Measurements from ENCODE around the gene USP31. TPM values are rescaled to one million over a fixed set of nuclear protein-coding genes. Genes with fewer than 3 reads are reported as not detected.

The USP31 gene
- total and polyA plus RNA-seq, 7 experiments from 2014 or later = 0.20 to 6.0 (median 3.6) TPM

DNA sequence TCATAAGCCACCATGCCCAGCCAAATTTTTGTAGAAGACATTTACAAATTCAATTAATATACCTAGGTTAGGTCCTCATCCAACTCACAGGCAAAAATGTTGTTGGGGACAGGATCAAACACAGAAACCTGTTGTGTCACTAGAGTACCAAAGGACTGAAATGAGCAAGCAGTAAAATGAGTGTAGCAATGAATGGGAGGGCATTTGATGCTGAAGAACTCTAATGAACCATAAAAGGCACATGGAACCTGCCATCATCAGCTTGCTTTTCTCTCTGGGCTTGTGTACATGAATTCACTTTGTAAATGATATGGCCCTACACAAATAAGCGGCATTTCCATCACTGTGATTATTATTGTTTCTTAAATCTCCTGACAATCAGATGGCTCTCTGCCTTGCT lies 17.8 kb downstream of the USP31 start:
- Mint-ChIP-seq H3K4me1 (peaks cover 0 to 5% (median 4%) of the 10 kb centered on the region in 7 donors), H3K36me3 (peaks cover 0 to 13% (median 3%) of the 10 kb centered on the region in 5 donors), H3K27me3 (peaks cover 0 to 2% (median 0%) of the 10 kb centered on the region in 5 donors), H3K27ac (no peak overlapping the region), H3K4me3 (no peak overlapping the region), H3K9me3 (peaks cover 0 to 20% (median 6%) of the 10 kb centered on the region in 11 donors)
- ChIA-PET POLR2A (no interaction called here), CTCF (no interaction called here)
- ATAC-seq (no peak), DNase-seq (no peak)
- Histone ChIP-seq H3K9me3 (ENCODE audit: control insufficient read depth in 2 of 3, low read length in 3 of 3) (no peaks in the 10 kb centered on the region), H3K27me3 (ENCODE audit: control insufficient read depth in 2 of 2, insufficient read depth in 2 of 2, low read length in 2 of 2) (no peaks in the 10 kb centered on the region), H3K4me1 (ENCODE audit: control insufficient read depth in 2 of 2, insufficient read depth in 2 of 2, low read length in 2 of 2) (no peaks in the 10 kb centered on the region), H3K27ac (ENCODE audit: low read depth, low read length) (no peak overlapping the region), H3K36me3 (ENCODE audit: control insufficient read depth in 2 of 3, insufficient read depth in 3 of 3, low read length in 3 of 3) (no peaks in the 10 kb centered on the region), H3K4me3 (ENCODE audit: low read length) (no peak overlapping the region)
- intact Hi-C loops (cut with micrococcal nuclease) = no loop called here

GRCh38 chr16:23131036-23131435 lies 18.2 kb downstream of the USP31 start:
- Histone ChIP-seq H3K27me3 (ENCODE audit: control insufficient read depth in 2 of 2, insufficient read depth in 2 of 2, low read length in 2 of 2) (no peaks in the 10 kb centered on the region), H3K4me1 (ENCODE audit: control insufficient read depth in 2 of 2, insufficient read depth in 2 of 2, low read length in 2 of 2) (no peaks in the 10 kb centered on the region), H3K4me3 (ENCODE audit: low read length) (no peak overlapping the region), H3K9me3 (ENCODE audit: control insufficient read depth in 2 of 3, low read length in 3 of 3) (no peaks in the 10 kb centered on the region), H3K36me3 (ENCODE audit: control insufficient read depth in 2 of 3, insufficient read depth in 3 of 3, low read length in 3 of 3) (no peaks in the 10 kb centered on the region), H3K27ac (ENCODE audit: low read depth, low read length) (no peak overlapping the region)
- Mint-ChIP-seq H3K36me3 (peaks cover 0 to 11% (median 3%) of the 10 kb centered on the region in 5 donors), H3K27ac (no peak overlapping the region), H3K4me3 (no peak overlapping the region), H3K9me3 (peaks cover 0 to 17% (median 5%) of the 10 kb centered on the region in 11 donors), H3K4me1 (peaks cover 0 to 5% (median 4%) of the 10 kb centered on the region in 7 donors), H3K27me3 (peaks cover 0 to 2% (median 0%) of the 10 kb centered on the region in 5 donors)
- ChIA-PET CTCF (no interaction called here), POLR2A (no interaction called here)
- intact Hi-C loops (cut with micrococcal nuclease) = no loop called here
- DNase-seq (no peak), ATAC-seq (no peak)

DNA sequence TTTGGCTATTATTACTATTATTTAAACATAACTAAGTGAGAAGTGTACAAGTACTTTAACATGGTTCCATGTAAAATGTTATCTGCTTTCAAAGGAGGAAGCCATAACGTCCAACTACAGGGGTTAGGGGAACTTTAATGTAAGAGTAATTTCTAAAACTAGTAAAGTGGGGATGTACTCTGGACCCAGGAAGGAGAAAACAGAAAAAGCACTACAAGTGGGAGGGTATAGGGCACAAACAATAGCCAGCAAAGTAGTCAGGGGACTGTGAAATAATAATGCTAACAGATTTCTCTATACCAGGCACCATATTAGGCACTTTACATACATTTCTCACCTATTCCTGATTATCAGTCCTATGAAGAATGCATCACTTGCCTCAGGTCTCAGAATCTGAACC lies 19.6 kb downstream of the USP31 start:
- POLR2A ChIA-PET = no interaction called here
- H3K27ac ChIP-seq (ENCODE audit: low read depth, low read length) = no peak overlapping the region
- no peaks in the 10 kb centered on the region for H3K4me1 ChIP-seq (ENCODE audit: control insufficient read depth in 2 of 2, insufficient read depth in 2 of 2, low read length in 2 of 2)
- Mint-ChIP-seq H3K9me3 (peaks cover 0 to 4% (median 0%) of the 10 kb centered on the region in 11 donors), H3K27me3 (peaks cover 0 to 2% (median 0%) of the 10 kb centered on the region in 5 donors), H3K27ac (no peak overlapping the region), H3K4me1 (peaks cover 0 to 5% (median 4%) of the 10 kb centered on the region in 7 donors), H3K36me3 (peaks cover 0 to 5% (median 0%) of the 10 kb centered on the region in 5 donors), H3K4me3 (no peak overlapping the region)
- H3K36me3 ChIP-seq (ENCODE audit: control insufficient read depth in 2 of 3, insufficient read depth in 3 of 3, low read length in 3 of 3) = no peaks in the 10 kb centered on the region
- DNase-seq = no peak
- H3K4me3 ChIP-seq (ENCODE audit: low read length) = no peak overlapping the region
- CTCF ChIA-PET = no interaction called here
- no peak for ATAC-seq
- no peaks in the 10 kb centered on the region for H3K9me3 ChIP-seq (ENCODE audit: control insufficient read depth in 2 of 3, low read length in 3 of 3)
- no peaks in the 10 kb centered on the region for H3K27me3 ChIP-seq (ENCODE audit: control insufficient read depth in 2 of 2, insufficient read depth in 2 of 2, low read length in 2 of 2)
- intact Hi-C loops (cut with micrococcal nuclease) = no loop called here

DNA sequence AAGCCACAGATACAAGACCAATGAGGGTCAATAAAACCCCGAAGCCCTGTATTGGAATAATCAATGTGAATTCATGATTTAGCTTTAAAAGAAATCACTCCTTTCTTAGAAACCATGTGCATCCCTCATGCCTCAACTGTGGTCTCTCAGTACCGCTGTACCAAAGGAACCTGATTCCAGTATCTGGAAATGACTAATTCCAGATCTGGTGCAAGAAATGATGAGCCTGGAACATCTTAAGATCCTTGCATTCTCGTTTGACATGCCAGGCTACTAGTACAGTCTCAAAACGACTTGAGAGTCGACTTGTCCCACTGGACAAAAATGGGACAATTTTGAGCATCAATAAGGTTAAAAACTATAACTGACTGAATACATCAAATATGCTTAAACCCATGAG lies 21.2 kb downstream of the USP31 start:
- Histone ChIP-seq H3K4me3 (ENCODE audit: low read length) (no peak overlapping the region), H3K36me3 (ENCODE audit: control insufficient read depth in 2 of 3, insufficient read depth in 3 of 3, low read length in 3 of 3) (no peaks in the 10 kb centered on the region), H3K27ac (ENCODE audit: low read depth, low read length) (no peak overlapping the region), H3K4me1 (ENCODE audit: control insufficient read depth in 2 of 2, insufficient read depth in 2 of 2, low read length in 2 of 2) (no peaks in the 10 kb centered on the region), H3K9me3 (ENCODE audit: control insufficient read depth in 2 of 3, low read length in 3 of 3) (no peaks in the 10 kb centered on the region), H3K27me3 (ENCODE audit: control insufficient read depth in 2 of 2, insufficient read depth in 2 of 2, low read length in 2 of 2) (no peaks in the 10 kb centered on the region)
- intact Hi-C loops (cut with micrococcal nuclease) = no loop called here
- no peaks in the 10 kb centered on the region for H3K27me3 Mint-ChIP-seq
- ChIA-PET CTCF (no interaction called here), POLR2A (no interaction called here)
- no peak overlapping the region for H3K27ac Mint-ChIP-seq
- DNase-seq = no peak
- H3K36me3 Mint-ChIP-seq = no peaks in the 10 kb centered on the region
- H3K4me1 Mint-ChIP-seq = peaks cover 0 to 12% (median 2%) of the 10 kb centered on the region in 7 donors
- ATAC-seq = no peak
- peaks cover 0 to 1% (median 0%) of the 10 kb centered on the region in 11 donors for H3K9me3 Mint-ChIP-seq
- no peak overlapping the region for H3K4me3 Mint-ChIP-seq

DNA sequence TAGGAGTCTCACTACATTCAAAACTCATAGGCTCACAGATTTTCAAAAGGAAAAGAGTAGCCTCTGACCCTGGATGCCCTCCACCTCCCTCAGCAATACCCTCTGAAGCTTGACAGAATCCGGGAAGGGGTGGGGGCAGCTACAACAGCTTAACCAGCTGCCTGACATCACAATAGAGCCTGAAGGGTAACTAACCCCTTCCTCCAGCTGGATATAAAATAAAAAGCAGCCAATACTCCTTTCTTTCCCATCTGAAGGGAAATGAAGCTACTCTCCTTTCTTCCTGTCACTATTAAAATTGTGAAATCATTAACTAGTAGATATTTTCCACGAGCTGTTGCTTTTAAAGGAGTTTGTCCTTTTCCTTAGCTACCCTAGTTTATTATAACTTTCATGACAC lies 24.0 kb downstream of the USP31 start:
- no peak overlapping the region for H3K27ac Mint-ChIP-seq
- H3K36me3 Mint-ChIP-seq = no peaks in the 10 kb centered on the region
- Histone ChIP-seq H3K27ac (ENCODE audit: low read depth, low read length) (no peak overlapping the region), H3K4me1 (ENCODE audit: control insufficient read depth in 2 of 2, insufficient read depth in 2 of 2, low read length in 2 of 2) (no peaks in the 10 kb centered on the region), H3K4me3 (ENCODE audit: low read length) (no peak overlapping the region), H3K27me3 (ENCODE audit: control insufficient read depth in 2 of 2, insufficient read depth in 2 of 2, low read length in 2 of 2) (no peaks in the 10 kb centered on the region), H3K36me3 (ENCODE audit: control insufficient read depth in 2 of 3, insufficient read depth in 3 of 3, low read length in 3 of 3) (no peaks in the 10 kb centered on the region), H3K9me3 (ENCODE audit: control insufficient read depth in 2 of 3, low read length in 3 of 3) (no peaks in the 10 kb centered on the region)
- intact Hi-C loops (cut with micrococcal nuclease) = no loop called here
- H3K27me3 Mint-ChIP-seq = no peaks in the 10 kb centered on the region
- peaks cover 0 to 10% (median 0%) of the 10 kb centered on the region in 7 donors for H3K4me1 Mint-ChIP-seq
- DNase-seq (no peak), ATAC-seq (no peak)
- peaks cover 0 to 1% (median 0%) of the 10 kb centered on the region in 11 donors for H3K9me3 Mint-ChIP-seq
- ChIA-PET CTCF (no interaction called here), POLR2A (no interaction called here)
- no peak overlapping the region for H3K4me3 Mint-ChIP-seq

GRCh38 chr16:23124315-23124714 lies 24.9 kb downstream of the USP31 start:
- Histone ChIP-seq H3K4me3 (ENCODE audit: low read length) (no peak overlapping the region), H3K9me3 (ENCODE audit: control insufficient read depth in 2 of 3, low read length in 3 of 3) (no peaks in the 10 kb centered on the region), H3K36me3 (ENCODE audit: control insufficient read depth in 2 of 3, insufficient read depth in 3 of 3, low read length in 3 of 3) (no peaks in the 10 kb centered on the region), H3K27ac (ENCODE audit: low read depth, low read length) (no peak overlapping the region), H3K27me3 (ENCODE audit: control insufficient read depth in 2 of 2, insufficient read depth in 2 of 2, low read length in 2 of 2) (no peaks in the 10 kb centered on the region), H3K4me1 (ENCODE audit: control insufficient read depth in 2 of 2, insufficient read depth in 2 of 2, low read length in 2 of 2) (no peaks in the 10 kb centered on the region)
- Mint-ChIP-seq H3K36me3 (no peaks in the 10 kb centered on the region), H3K4me1 (peaks cover 0 to 8% (median 0%) of the 10 kb centered on the region in 7 donors), H3K27ac (no peak overlapping the region), H3K27me3 (no peaks in the 10 kb centered on the region), H3K4me3 (no peak overlapping the region), H3K9me3 (peaks cover 0 to 1% (median 0%) of the 10 kb centered on the region in 11 donors)
- ATAC-seq (no peak), DNase-seq (no peak)
- intact Hi-C loops (cut with micrococcal nuclease) = no loop called here
- CTCF ChIA-PET = interaction anchor here (0.6 kb wide), 1 partner anchor 229 kb away, joined by 3 read pairs; no protein-coding TSS in a partner anchor
- POLR2A ChIA-PET = no interaction called here

- H3K4me1 ChIP-seq (ENCODE audit: control insufficient read depth in 2 of 2, insufficient read depth in 2 of 2, low read length in 2 of 2) = no peaks in the 10 kb centered on the region
- peaks cover 0 to 1% (median 0%) of the 10 kb centered on the region in 11 donors for H3K9me3 Mint-ChIP-seq
- ATAC-seq (no peak), DNase-seq (no peak)
- no peak overlapping the region for H3K4me3 Mint-ChIP-seq
- peaks cover 0 to 3% (median 0%) of the 10 kb centered on the region in 5 donors for H3K36me3 Mint-ChIP-seq
- H3K27me3 Mint-ChIP-seq = no peaks in the 10 kb centered on the region
- no peaks in the 10 kb centered on the region for H3K36me3 ChIP-seq (ENCODE audit: control insufficient read depth in 2 of 3, insufficient read depth in 3 of 3, low read length in 3 of 3)
- no peaks in the 10 kb centered on the region for H3K27me3 ChIP-seq (ENCODE audit: control insufficient read depth in 2 of 2, insufficient read depth in 2 of 2, low read length in 2 of 2)
- H3K27ac ChIP-seq (ENCODE audit: low read depth, low read length) = no peak overlapping the region
- intact Hi-C loops (cut with micrococcal nuclease) = no loop called here
- ChIA-PET POLR2A (no interaction called here), CTCF (no interaction called here)
- no peak overlapping the region for H3K4me3 ChIP-seq (ENCODE audit: low read length)
- no peaks in the 10 kb centered on the region for H3K9me3 ChIP-seq (ENCODE audit: control insufficient read depth in 2 of 3, low read length in 3 of 3)
- no peak overlapping the region for H3K27ac Mint-ChIP-seq
- peaks cover 0 to 7% (median 0%) of the 10 kb centered on the region in 7 donors for H3K4me1 Mint-ChIP-seq
These were observed 27.1 kb downstream of the USP31 start for GRCh38 chr16:23122144-23122543.

Data from naive thymus-derived CD4-positive, alpha-beta T cell (primary cell).